NK-92 (cell line): ENCODE data around the gene GRM7.
"Not testable (repeated sequence)": the region's sequence is repeated elsewhere in the genome, so short reads cannot be mapped to it uniquely, and the experiment has no call there.

Experiments used
- DNase-seq: peaks from one replicate; lab custom pipeline; 2025; ENCODE audit not compliant: unreplicated experiment; lab: John Stamatoyannopoulos, UW

GRM7 gene

GRCh38 chr3:6860954-6861624 lies at the start of gene GRM7:
GRM7 (plus strand) TSS chr3:6861115.
- DNase-seq: no peak

DNA sequence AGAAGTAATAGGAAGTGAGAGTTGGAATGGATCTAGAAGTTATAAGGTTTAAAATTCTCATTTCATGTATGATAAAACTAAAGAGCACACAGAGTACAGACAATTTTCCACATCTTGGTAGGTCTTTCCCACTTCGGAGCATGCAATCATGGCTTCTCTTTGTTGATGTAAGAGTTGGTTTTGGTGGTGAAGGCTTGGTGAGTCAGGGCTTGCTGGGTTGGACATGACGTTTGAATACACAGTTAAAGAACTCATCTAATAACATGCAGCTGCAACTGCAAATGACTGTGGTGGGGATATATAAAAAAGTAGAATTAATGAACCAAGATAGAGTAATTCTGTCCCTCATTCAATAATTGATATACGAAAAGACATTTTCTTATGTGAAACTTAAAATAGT lies 39.5 kb upstream of the GRM7 start:
- DNase-seq: no peak

DNA sequence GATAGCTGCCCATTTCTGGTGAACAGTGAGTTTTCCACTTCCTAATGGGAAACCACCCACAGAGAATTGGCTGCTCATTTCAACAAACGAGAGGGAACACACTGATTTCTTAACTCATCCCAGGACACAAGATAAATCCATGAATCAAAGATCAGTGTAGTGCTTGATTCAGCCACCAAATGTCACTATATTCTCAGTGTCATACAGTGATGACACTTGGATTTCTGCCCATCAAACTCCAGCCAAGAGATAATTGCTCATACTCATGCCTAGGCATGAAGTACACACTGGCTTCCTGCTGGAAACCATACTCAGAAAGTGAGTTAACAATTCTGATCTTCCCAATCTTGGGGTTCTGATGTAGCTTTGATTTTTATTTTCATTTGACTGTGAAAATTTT lies 35.4 kb upstream of the GRM7 start:
- DNase-seq: no peak

DNA sequence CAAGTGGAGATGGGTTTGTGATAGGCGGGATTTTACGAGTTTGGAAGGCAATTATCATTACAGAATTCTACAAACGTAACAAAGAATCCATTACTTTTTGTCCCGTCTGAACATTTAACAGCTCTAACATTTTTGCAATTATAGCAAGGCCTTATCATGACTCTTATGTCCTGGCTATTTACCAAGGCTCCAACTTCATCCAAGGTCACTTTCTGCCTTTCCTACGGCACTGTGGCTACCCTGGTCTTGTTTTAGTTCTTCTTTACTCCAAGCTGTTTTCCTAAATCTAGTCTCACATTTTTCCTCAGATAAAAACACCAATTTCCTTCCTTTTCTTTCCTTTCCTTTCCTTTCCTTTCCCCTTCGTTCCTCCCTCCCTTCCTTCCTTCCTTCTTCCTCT lies 33.5 kb upstream of the GRM7 start:
- DNase-seq: no peak

GRCh38 chr3:6844723-6845122 lies 16.2 kb upstream of the GRM7 start:
- no peak for DNase-seq

GRCh38 chr3:6854184-6854583 lies 6.7 kb upstream of the GRM7 start:
- no peak for DNase-seq

DNA sequence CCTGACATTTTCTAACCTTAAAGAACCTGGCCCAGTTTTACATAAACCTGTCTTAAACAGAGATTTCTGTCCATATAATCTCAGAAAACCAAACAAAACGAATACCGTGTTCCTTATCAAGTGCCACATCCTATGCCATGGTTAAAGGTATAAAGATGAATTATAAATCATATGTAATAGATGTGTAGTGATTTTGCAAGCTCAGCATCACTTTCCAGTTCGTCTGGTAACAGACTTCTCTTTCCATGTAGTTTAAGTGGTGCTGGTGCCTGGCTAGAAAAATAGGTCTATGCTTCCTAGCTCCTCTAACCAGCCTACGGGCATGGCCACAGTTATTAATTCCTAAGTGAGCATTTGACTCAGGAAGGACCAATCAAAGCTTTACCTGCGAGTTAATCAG lies 3.4 kb upstream of the GRM7 start:
- DNase-seq: no peak

- DNase-seq: no peak
Measured at GRCh38 chr3:6860149-6860953, 564 bp upstream of the GRM7 start.

- DNase-seq: no peak
Measured at GRCh38 chr3:6861625-6862000, 698 bp downstream of the GRM7 start.

DNA sequence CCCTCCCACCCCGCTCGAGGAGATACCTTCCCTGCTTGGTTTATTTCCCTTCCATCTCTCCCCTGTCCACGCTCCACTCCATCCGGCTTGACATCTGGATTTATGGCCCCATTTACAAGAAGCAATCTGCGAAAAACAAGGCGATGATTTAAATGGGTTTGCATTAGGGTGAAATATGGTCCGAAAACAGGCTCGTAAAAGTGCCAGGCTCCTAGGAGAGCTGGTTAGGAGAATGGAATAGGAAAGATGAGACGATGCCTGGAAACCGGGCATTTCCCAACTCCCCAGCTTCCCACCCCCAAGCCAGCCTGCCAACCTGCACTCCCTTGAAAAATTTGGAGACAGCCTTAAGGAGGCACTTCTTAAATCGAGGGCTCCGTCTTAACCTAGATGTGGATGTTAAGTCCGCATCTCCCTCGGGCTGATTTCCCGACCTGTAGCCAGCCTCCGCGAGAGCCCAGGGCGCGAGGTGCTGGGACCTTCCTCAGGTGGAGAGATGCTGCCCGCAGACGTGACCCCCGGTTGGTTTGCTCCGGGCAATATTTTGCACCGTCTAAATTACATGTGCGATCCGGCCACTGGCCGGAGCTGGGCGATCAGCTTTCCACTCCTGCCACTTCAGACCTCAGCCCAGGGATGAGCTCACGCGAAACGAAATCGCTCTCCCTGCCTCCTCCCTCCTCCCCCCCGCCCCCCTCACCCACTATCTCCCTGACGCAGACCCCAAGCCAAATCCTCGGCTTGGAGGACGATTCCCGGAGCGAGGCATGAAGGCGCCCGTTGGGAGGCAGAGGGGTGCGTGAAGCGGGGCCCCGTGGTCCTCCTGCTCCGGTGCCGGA lies 1.3 kb downstream of the GRM7 start:
- no peak for DNase-seq

- no peak for DNase-seq
Measured at GRCh38 chr3:6862880-6863195, 1.9 kb downstream of the GRM7 start.

DNA sequence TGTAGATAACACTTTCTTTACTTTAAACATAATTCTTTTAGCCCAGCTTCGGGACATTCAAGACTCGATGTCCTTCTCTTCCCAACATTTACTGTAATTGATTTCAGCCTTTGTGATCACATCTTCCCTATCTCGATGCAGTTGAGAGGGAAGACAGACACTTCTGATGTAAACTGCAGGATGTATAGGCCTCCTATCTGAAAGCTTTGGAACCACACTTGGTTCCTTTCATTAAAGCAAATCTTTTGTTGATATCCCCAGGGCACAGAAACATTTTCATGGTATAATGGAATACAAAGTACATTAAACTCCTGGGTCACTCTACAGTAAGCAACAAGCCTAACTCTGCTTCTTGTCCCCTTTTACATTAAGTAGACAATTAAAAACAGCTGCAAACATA lies 6.4 kb downstream of the GRM7 start:
- DNase-seq: no peak

GRCh38 chr3:6878731-6879130 lies 17.8 kb downstream of the GRM7 start:
- no peak for DNase-seq

DNA sequence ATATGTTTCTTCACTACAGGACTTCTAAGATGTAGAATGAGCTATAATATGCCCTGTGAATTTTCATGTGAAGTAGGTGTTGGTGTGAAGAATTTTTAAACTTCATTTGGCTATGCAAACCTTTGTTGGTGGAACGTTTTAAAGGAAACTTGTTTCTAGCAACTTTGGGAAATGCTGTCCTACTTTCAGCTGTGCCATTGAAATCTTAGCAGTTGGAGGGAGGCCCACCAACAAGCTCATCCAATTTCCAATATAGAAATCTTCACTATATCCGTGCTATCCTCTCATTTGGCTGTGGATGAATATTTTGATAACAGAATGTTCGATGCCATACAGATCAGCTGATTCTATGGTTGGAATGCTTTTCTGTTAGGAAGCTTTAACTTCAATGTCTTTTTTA lies 51.3 kb downstream of the GRM7 start:
- no peak for DNase-seq

DNA sequence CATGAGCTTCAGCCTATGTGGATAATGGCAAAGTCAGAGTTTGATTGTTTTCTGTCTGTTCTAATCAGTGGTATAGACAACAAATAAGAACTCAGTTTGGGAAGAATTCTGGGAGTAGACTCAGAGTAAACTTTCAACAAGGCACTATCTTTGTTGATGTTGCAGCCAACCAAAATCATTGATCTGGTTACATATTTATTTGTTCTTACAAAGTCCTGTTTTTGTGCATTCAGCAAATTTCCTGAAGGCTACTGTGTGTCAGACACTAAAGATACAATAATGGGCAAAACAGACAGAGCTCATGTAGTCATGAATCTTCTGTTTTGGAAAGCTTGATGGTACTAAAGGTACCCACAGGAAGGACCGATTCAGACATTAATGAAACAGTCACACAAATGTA lies 55.0 kb downstream of the GRM7 start:
- DNase-seq: no peak

DNA sequence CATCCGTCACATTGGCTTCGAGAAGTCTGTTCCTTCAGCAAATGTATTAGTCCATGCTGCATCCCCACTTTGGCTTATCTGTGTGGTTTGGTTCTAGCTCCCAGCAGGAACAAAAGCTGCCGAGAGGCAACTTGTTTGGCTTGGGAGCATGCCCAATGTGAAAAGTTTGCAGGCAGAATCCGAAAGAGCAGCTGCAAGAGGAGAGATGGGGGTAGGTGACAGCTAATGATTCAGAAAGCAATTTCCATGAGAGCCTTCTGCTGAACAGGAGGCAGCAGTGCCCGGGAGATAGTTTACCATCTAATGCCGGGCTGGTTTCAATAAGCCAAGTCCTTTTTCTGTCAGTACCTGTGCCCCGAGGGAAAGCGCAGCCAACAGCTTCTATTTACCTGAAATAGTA lies 60.2 kb downstream of the GRM7 start:
- DNase-seq: no peak

GRCh38 chr3:6921876-6922275 lies 61.0 kb downstream of the GRM7 start:
- DNase-seq: no peak

DNA sequence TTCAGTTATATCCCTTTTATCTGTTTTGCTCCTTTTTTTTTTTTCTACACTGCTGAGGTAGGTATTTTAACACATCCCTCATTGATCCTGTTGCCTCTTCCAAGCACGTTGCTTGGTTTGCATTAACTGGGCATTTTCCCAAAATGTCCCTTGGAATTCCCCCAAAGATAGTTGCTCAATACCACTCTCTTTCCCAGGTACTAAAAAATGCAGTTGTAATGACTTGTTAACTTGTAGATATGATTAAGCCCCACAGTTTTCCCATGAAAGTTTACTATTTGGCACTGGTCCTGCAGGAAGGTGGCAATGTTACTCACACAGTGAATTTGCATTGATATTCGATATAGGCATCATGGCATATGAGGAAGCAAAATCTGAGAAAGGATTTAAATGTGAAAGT lies 67.1 kb downstream of the GRM7 start:
- DNase-seq: no peak

GRCh38 chr3:6929918-6930317 lies 69.0 kb downstream of the GRM7 start:
- no peak for DNase-seq

- DNase-seq: not testable (repeated sequence)
Measured at GRCh38 chr3:6935418-6935817, 74.5 kb downstream of the GRM7 start.

- no peak for DNase-seq
Measured at GRCh38 chr3:6935970-6936369, 75.1 kb downstream of the GRM7 start.

DNA sequence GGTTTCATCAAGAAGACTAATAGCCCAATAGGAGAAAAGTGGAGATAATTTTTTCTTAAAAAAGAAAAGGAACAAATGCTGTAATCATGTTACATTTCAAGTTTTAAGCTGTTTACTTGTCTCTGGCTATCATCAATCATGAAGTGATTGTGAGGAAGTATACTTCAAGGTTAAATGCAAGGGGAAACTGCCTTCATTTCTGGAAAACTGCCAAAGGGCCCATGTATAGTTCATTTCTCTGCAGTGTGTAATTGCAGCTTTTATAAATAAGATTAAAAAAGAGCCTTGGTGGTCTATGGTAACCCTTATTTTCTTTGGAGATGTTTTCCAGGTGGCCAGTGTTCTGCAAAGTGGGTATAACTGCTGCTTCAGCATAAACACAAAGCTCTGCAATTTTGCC lies 101.9 kb downstream of the GRM7 start:
- DNase-seq: no peak
